ENCODE measurements around the gene CIAO3. TPM values are rescaled to one million over a fixed set of nuclear protein-coding genes. Genes with fewer than 3 reads are reported as not detected.

Gene CIAO3
- total and polyA plus RNA-seq, 5 donors = 21.5 to 31.3 (median 23.9) TPM

DNA sequence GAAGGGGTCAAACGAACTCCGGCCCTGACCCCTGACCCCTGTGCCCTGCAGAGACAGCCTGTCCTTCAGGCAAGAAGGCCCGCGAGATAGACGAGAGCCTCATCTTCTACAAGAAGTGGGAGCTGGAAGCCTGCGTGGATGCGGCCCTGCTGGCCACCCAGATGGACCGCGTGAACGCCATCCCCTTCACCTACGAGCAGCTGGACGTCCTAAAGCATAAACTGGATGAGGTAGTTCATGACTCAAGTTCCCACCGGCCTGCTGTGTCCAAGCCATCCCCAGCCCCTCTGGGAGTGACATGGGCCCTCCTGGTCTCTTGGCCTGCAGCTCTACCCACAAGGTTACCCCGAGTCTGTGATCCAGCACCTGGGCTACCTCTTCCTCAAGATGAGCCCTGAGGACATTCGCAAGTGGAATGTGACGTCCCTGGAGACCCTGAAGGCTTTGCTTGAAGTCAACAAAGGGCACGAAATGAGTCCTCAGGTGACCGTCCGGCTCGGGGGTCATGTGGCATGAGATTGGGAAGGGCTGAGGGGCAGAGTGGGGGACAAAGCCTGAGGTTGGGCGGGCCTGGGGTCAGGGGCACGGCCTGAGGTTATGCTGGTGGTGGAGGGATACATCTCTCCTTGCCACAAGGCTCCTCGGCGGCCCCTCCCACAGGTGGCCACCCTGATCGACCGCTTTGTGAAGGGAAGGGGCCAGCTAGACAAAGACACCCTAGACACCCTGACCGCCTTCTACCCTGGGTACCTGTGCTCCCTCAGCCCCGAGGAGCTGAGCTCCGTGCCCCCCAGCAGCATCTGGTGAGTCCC is 25.4 kb upstream of the CIAO3 start:
- 86% methylated on average over 29 of the region's 29 CpGs for WGBS
- Histone ChIP-seq H3K4me3 (ENCODE audit: low read length) (no peak overlapping the region), H3K27me3 (ENCODE audit: control insufficient read depth, insufficient read depth) (no peaks in the 10 kb centered on the region), H3K27ac (ENCODE audit: low read length) (no peak overlapping the region), H3K4me1 (ENCODE audit: control insufficient read depth, insufficient read depth, low read length) (no peaks in the 10 kb centered on the region), H3K9me3 (ENCODE audit: control insufficient read depth, low read length) (no peaks in the 10 kb centered on the region)
- peak in 2 of 3 donors; percentile 19 to 37 for DNase-seq
- no peak for ATAC-seq
- intact Hi-C loops (cut with DNase I) = no loop called here

DNA sequence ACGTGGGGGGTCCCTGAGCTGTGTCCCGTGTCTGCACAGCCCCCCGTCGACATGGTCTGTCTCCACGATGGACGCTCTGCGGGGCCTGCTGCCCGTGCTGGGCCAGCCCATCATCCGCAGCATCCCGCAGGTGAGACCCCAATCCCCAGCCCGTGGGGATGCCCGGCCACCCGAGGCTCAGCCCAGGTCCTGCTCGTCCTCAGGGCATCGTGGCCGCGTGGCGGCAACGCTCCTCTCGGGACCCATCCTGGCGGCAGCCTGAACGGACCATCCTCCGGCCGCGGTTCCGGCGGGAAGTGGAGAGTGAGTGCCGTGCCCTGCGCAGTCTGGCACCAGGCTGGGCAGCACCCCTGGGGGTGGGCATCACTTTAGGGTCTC is 24.7 kb upstream of the CIAO3 start:
- H3K9me3 ChIP-seq (ENCODE audit: control insufficient read depth, low read length) = no peaks in the 10 kb centered on the region
- H3K27me3 ChIP-seq (ENCODE audit: control insufficient read depth, insufficient read depth) = no peaks in the 10 kb centered on the region
- H3K4me1 ChIP-seq (ENCODE audit: control insufficient read depth, insufficient read depth, low read length) = no peaks in the 10 kb centered on the region
- ATAC-seq (no peak), DNase-seq (peak in 1 of 3 donors; percentile 55)
- no peak overlapping the region for H3K4me3 ChIP-seq (ENCODE audit: low read length)
- intact Hi-C loops (cut with DNase I) = no loop called here
- 93% methylated on average over 29 of the region's 29 CpGs for WGBS
- H3K27ac ChIP-seq (ENCODE audit: low read length) = no peak overlapping the region

DNA sequence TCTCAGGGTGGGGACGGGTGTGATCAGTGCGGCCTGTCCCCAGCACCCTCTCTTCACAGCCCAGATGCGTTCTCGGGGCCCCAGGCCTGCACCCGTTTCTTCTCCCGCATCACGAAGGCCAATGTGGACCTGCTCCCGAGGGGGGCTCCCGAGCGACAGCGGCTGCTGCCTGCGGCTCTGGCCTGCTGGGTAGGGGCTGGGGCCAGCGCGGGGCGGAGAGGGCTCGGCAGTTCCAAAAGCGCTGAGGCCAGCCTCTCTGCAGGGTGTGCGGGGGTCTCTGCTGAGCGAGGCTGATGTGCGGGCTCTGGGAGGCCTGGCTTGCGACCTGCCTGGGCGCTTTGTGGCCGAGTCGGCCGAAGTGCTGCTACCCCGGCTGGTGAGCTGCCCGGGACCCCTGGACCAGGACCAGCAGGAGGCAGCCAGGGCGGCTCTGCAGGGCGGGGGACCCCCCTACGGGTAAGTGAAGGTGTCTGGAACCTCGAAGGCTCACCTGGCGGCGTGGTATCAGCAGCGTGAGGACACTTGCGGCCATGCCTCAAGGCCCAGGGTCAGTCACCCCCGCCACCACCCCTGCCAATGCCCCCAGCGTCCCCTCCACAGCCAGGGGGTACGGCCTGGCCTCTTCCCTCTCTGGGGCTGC is 24.2 kb upstream of the CIAO3 start:
- Histone ChIP-seq H3K27me3 (ENCODE audit: control insufficient read depth, insufficient read depth) (no peaks in the 10 kb centered on the region), H3K4me3 (ENCODE audit: low read length) (no peak overlapping the region), H3K27ac (ENCODE audit: low read length) (no peak overlapping the region), H3K4me1 (ENCODE audit: control insufficient read depth, insufficient read depth, low read length) (no peaks in the 10 kb centered on the region), H3K9me3 (ENCODE audit: control insufficient read depth, low read length) (no peaks in the 10 kb centered on the region)
- intact Hi-C loops (cut with DNase I) = no loop called here
- 83% methylated on average over 38 of the region's 38 CpGs for WGBS
- no peak for ATAC-seq
- peak in 2 of 3 donors; percentile 43 to 53 for DNase-seq

DNA sequence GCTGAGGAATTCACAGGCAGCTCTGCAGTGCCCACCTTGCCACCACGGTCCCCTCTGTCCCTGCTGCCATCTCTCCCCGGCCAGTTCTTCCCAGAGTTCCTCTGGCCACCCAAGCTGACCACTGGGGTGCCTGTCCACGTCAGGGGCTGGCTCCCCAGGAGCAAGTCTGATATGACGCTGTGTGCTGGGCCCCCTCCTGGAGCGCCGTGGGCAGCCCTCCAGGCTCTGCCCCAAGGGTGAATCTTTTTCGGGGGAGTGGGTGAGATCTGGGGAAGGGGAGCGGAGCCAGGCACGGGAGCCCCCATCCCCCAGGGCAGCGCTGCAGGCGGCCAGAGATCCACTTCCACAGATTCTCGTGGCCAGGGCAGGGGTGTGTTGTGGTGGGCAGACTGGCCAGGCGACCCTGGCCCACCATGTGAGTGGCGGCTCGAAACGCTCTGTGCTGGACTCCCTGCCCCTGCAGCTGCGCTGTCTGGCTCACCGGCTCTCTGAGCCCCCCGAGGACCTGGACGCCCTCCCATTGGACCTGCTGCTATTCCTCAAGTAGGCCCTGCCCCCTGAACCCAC is 23.5 kb upstream of the CIAO3 start:
- peak in 2 of 3 donors; percentile 32 to 33 for DNase-seq
- H3K27me3 ChIP-seq (ENCODE audit: control insufficient read depth, insufficient read depth) = no peaks in the 10 kb centered on the region

DNA sequence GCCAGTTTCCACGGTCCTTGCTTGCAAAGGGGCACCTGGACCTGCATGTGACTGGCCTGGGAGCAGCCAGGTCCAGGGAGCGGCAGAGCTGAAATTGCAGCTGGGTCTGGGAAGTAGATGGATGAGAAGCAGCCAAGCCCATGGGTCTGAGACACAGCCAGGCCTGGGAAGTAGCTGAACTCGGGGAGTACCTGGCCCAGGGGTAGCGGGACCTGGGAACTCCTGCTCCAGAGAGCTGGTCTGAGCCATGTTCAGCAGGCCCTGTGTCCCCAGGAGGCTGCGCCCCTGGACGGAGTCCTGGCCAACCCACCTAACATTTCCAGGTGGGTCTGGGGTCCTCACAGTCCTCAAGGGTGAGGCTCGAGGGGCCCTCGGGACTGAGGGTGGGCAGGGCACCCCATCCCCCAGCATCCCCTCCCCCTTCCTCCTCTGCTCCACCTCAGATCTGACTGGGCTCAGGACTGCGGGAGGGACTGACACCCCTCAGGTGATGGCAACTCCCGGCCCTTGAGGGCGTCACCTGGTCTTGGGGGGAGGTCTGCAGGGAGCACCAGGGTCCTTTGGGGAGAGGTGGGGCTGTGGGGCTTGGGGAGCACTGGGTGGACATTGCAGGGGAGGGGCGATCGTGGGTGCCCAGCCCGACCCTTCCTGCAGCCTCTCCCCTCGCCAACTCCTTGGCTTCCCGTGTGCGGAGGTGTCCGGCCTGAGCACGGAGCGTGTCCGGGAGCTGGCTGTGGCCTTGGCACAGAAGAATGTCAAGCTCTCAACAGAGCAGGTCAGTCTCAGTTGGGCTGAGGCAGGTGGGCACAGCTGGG is 22.8 kb upstream of the CIAO3 start:
- Histone ChIP-seq H3K27ac (ENCODE audit: low read length) (no peak overlapping the region), H3K4me3 (ENCODE audit: low read length) (no peak overlapping the region), H3K9me3 (ENCODE audit: control insufficient read depth, low read length) (no peaks in the 10 kb centered on the region), H3K27me3 (ENCODE audit: control insufficient read depth, insufficient read depth) (no peaks in the 10 kb centered on the region), H3K4me1 (ENCODE audit: control insufficient read depth, insufficient read depth, low read length) (no peaks in the 10 kb centered on the region)
- peak in 1 of 3 donors; percentile 47 for DNase-seq
- intact Hi-C loops (cut with DNase I) = no loop called here
- 73% methylated on average over 21 of the region's 21 CpGs for WGBS
- ATAC-seq = no peak

More for the DNA sequence above, 23.5 kb upstream of the CIAO3 start:
- intact Hi-C loops (cut with DNase I) = no loop called here
- Histone ChIP-seq H3K4me3 (ENCODE audit: low read length) (no peak overlapping the region), H3K27ac (ENCODE audit: low read length) (no peak overlapping the region), H3K9me3 (ENCODE audit: control insufficient read depth, low read length) (no peaks in the 10 kb centered on the region), H3K4me1 (ENCODE audit: control insufficient read depth, insufficient read depth, low read length) (no peaks in the 10 kb centered on the region)
- ATAC-seq = no peak
- 70% methylated on average over 20 of the region's 20 CpGs for WGBS

DNA sequence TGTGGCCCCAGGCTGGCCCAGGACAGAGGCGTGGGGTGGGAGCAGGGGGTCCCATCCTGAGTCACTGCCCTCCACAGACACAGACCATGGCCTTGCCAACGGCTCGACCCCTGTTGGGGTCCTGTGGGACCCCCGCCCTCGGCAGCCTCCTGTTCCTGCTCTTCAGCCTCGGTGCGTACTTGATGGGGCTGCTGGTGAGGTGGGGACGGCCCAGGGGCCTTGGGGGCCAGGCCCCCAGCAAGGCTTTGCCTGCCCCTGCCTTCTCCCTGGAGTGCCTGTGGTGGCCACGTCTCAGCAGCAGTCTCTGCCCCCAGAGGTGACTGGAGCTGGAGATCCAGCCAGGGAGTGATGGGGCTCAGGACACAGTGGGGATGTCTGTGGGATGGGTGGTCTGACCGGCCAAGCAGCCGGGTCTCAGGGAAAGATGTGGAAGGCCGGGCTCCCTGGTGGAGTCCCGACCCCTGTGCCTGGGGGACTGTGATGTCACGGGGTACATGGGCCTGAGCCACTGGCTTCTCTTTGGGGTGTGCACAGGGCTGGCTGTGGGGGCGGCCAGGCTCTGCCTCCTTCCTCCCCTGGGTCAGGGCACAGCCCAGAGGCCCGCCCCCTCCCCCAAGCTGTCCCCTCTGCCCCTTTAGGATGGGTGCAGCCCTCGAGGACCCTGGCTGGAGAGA is 21.9 kb upstream of the CIAO3 start:
- DNase-seq = peak in 1 of 3 donors; percentile 41
- no peaks in the 10 kb centered on the region for H3K9me3 ChIP-seq (ENCODE audit: control insufficient read depth, low read length)
- H3K4me1 ChIP-seq (ENCODE audit: control insufficient read depth, insufficient read depth, low read length) = no peaks in the 10 kb centered on the region
- intact Hi-C loops (cut with DNase I) = no loop called here
- H3K27ac ChIP-seq (ENCODE audit: low read length) = no peak overlapping the region
- H3K4me3 ChIP-seq (ENCODE audit: low read length) = no peak overlapping the region
- H3K27me3 ChIP-seq (ENCODE audit: control insufficient read depth, insufficient read depth) = no peaks in the 10 kb centered on the region
- ATAC-seq = no peak
- 70% methylated on average over 17 of the region's 17 CpGs for WGBS

DNA sequence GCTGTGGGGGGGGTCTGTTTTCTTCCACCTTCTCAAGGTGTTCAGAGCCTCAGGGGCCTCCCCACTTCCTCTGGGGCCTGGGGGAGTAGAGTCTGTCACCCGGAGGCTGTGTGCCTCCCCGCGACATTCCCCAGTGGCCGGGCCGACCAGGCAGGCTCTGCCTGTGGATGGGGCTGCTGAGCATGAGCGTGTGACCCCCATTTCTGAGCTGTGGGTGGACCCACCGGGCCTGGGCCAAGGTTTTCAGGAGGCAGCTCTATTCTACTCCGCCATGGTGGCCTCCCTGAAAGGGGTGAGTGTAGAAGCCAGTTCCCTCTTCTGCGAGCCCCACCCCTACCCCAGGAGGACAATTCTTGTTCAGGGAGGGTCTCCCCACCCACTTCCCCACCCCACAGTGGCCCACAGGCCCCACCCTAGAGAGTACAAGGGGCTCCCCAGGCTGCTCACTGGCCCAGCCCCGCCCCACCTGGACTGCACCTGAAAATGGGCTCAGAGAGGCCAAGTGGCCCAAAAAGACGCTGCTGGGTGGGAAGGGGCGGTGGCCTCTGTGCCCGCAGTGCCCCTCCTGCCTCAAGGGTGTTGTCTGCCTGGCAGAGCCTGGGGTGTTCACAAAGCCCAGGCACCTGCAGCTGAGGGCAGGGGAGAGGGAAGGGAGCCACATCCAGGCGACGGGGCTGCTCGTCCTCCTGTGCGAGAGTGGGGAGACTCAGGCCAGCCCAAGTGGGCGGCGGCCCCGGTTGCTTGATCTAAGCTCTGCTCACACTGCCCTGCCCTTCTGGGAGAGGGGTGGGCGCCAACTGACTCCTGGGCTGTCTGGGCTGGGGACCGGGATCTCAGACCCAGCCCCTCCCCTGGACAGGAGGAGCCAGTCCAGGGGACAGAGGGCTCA is 21.1 kb upstream of the CIAO3 start:
- peak in 1 of 3 donors; percentile 58 for DNase-seq
- H3K27me3 ChIP-seq (ENCODE audit: control insufficient read depth, insufficient read depth) = no peaks in the 10 kb centered on the region
- ATAC-seq = no peak

DNA sequence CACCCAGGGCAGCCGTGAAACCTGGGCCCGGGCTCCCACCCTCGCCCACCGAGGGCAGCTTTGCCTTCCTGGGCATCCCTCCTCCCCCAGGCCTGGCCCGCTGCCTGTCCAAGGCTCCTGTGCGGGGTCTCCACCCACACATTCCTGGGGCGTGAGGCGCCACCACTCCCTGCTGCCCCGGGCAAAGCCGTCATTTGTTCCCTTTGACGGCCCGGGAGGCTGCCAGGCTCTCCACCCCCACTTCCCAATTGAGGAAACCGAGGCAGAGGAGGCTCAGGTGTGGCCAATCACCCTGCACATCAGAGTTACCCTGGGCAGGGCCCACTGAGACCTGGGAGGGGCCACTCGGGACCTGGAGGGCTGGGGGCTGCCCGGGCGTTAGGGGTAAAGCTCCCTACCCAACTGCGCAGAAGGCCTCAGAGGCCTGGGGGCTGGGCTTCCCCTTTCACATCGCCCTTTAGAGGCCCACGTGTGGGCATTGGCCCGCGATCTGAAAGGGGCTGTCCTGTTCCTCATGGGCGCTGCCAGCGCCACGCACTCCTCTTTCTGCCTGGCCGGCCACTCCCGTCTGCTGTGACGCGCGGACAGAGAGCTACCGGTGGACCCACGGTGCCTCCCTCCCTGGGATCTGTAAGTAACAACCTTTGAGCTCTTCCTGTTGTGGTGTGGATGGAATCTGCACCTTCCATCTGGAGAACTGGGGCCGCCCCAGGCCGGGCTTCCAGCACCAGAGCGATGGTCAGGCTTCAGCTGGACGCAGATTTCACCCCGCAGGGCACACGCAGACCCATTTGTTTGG is 19.9 kb upstream of the CIAO3 start, which contains the start of gene MSLN:
Gene MSLN, plus strand, starts transcription at position 190 of the 799 bp plus-strand sequence. CDS start 1,947 bp downstream, outside the sequence.
- peak in 2 of 3 donors; percentile 41 to 50 for DNase-seq
- 71% methylated on average over 37 of the region's 37 CpGs for WGBS
- no peaks in the 10 kb centered on the region for H3K27me3 ChIP-seq (ENCODE audit: control insufficient read depth, insufficient read depth)

More for the DNA sequence above, 21.1 kb upstream of the CIAO3 start:
- H3K4me1 ChIP-seq (ENCODE audit: control insufficient read depth, insufficient read depth, low read length) = no peaks in the 10 kb centered on the region
- no peaks in the 10 kb centered on the region for H3K9me3 ChIP-seq (ENCODE audit: control insufficient read depth, low read length)
- H3K4me3 ChIP-seq (ENCODE audit: low read length) = no peak overlapping the region
- WGBS = 64% methylated on average over 22 of the region's 22 CpGs
- H3K27ac ChIP-seq (ENCODE audit: low read length) = no peak overlapping the region
- intact Hi-C loops (cut with DNase I) = no loop called here

DNA sequence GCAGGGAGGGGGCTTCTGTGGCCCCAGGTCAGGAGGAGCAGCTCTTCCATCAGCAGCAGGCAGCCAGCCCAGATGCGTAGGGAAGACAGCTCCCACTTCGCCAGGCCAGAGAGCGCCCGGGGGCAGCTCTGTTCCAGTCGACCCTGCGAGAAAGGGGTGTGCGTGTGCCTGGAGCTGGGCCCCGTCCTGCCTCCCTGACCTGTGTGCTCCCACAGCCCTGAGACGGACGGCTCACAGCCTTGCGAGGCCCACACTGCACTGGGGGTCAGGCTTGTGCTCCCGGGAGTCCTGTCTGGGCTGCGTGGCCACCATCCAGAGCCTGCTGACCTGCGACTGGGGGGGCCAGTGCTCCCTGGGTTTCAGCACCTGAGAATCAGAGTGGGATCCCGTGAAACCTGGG is 19.3 kb upstream of the CIAO3 start:
- Histone ChIP-seq H3K27me3 (ENCODE audit: control insufficient read depth, insufficient read depth) (no peaks in the 10 kb centered on the region), H3K4me1 (ENCODE audit: control insufficient read depth, insufficient read depth, low read length) (no peaks in the 10 kb centered on the region), H3K9me3 (ENCODE audit: control insufficient read depth, low read length) (no peaks in the 10 kb centered on the region), H3K4me3 (ENCODE audit: low read length) (no peak overlapping the region), H3K27ac (ENCODE audit: low read length) (no peak overlapping the region)
- ATAC-seq (peak in 1 of 2 donors; percentile 10), DNase-seq (peak in 2 of 3 donors; percentile 40 to 46)
- 67% methylated on average over 15 of the region's 15 CpGs for WGBS
- intact Hi-C loops (cut with DNase I) = no loop called here

More for the DNA sequence above, 19.9 kb upstream of the CIAO3 start, which contains the start of gene MSLN:
- no peak within 1 kb of the TSS for H3K4me3 ChIP-seq (ENCODE audit: low read length)
- H3K4me1 ChIP-seq (ENCODE audit: control insufficient read depth, insufficient read depth, low read length) = no peaks in the 10 kb centered on the region
- H3K9me3 ChIP-seq (ENCODE audit: control insufficient read depth, low read length) = no peaks in the 10 kb centered on the region
- H3K27ac ChIP-seq (ENCODE audit: low read length) = no peak within 1 kb of the TSS
- ATAC-seq = peak; percentile 18 to 27
- intact Hi-C loops (cut with DNase I) = no loop called here
